ENCODE measurements around the gene CYP26C1. TPM values are rescaled to one million over a fixed set of nuclear protein-coding genes. Genes with fewer than 3 reads are reported as not detected.
A peak's percentile ranks its signal among the peaks of the same experiment; 100 is the strongest.

The CYP26C1 gene
- total and polyA plus RNA-seq, 7 experiments from 2014 or later: 0.10 to 0.38 (median 0.27) TPM; not detected in 2

DNA sequence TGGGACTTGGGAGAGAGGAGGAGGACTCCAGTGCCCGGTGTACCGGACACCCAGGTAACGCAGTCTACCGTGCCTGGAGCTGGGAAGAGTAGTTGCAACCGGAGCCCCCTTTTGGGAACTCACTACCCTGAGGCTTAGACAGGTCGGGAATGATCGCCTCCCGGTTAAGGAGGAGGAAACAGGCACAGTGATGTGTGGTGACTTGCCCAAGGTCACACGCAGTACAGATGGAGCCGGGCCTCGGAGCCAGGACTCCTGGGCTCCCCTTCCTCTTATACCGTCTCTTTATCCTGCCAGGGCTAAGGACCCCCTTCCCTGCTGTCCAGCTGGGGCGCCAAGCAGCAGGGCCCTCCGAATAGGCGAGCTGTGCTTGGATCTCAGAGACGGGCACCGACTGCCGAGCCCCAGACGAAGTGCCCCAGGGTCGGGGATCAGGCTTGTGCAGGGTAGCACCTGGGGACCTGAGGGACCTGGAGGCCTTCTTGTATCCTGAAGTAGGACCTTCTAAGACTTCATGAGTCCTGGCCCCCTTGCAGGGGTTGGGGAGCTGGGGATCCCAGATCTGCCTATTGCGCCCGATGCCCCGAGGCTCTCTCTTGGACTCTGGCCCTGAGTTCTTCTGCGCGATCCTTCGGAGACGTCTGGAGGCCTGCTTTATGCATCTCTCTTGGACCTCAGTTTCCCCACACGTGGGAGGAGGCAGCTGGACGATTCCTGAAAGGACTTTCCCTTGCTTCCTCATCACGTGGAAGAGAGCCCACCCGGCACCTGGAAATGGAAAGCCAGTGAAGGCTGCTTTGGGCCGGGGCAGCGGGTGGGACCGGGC, 12.3 kb downstream of the CYP26C1 start:
- H3K27ac ChIP-seq (ENCODE audit: low read depth, low read length): no peak overlapping the region
- Mint-ChIP-seq H3K27me3 (peaks cover 62 to 92% (median 70%) of the 10 kb centered on the region in 5 donors), H3K36me3 (peaks cover 0 to 1% (median 0%) of the 10 kb centered on the region in 5 donors), H3K4me1 (peaks cover 9 to 40% (median 24%) of the 10 kb centered on the region in 7 donors), H3K9me3 (peaks cover 0 to 3% (median 0%) of the 10 kb centered on the region in 11 donors), H3K4me3 (peak overlapping the region in 7 of 10 donors; percentile 53 to 81 (median 67)), H3K27ac (no peak overlapping the region)
- intact Hi-C loops (cut with micrococcal nuclease): loop anchor here in 1 of 2 donors (5.0 kb wide), 2 partner anchors 186 to 381 kb away; no protein-coding TSS in a partner anchor
- POLR2A ChIA-PET: no interaction called here
- CTCF ChIA-PET: no interaction called here
- H3K4me3 ChIP-seq (ENCODE audit: low read length): no peak overlapping the region
- H3K27me3 ChIP-seq (ENCODE audit: control insufficient read depth in 2 of 2, insufficient read depth in 2 of 2, low read length in 2 of 2): peaks cover 0 to 7% of the 10 kb centered on the region in 2 donors
- no peak for DNase-seq
- no peaks in the 10 kb centered on the region for H3K9me3 ChIP-seq (ENCODE audit: control insufficient read depth in 2 of 3, low read length in 3 of 3)
- no peak for ATAC-seq
- no peaks in the 10 kb centered on the region for H3K36me3 ChIP-seq (ENCODE audit: control insufficient read depth in 2 of 3, insufficient read depth in 3 of 3, low read length in 3 of 3)
- H3K4me1 ChIP-seq (ENCODE audit: control insufficient read depth in 2 of 2, insufficient read depth in 2 of 2, low read length in 2 of 2): no peaks in the 10 kb centered on the region

DNA sequence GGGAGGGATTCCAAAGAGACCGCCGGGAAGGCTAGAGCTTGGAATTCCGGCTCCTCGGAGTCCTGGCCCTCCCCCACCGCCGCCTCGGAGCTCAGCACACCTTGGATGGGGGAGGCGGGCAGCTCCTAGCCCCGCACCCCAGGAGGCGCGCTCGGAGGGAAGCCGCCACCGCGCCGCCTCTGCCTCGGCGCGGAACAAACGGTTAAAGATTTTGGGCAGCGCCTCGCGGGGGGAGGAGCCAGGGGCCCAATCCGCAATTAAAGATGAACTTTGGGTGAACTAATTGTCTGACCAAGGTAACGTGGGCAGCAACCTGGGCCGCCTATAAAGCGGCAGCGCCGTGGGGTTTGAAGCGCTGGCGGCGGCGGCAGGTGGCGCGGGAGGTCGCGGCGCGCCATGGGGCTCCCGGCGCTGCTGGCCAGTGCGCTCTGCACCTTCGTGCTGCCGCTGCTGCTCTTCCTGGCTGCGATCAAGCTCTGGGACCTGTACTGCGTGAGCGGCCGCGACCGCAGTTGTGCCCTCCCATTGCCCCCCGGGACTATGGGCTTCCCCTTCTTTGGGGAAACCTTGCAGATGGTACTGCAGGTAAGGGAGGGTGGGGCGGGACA, 13.0 kb downstream of the CYP26C1 start, which contains the start of gene CYP26A1:
Gene CYP26A1 (plus strand): TSS at position 355 of the 608 bp plus-strand sequence. CDS start 42 bp downstream, at position 397.
- Mint-ChIP-seq H3K27ac (peak within 1 kb of the TSS in 1 of 9 donors; percentile 62), H3K4me1 (peaks cover 9 to 39% (median 21%) of the 10 kb centered on the region in 7 donors), H3K9me3 (peaks cover 0 to 3% (median 0%) of the 10 kb centered on the region in 11 donors), H3K4me3 (peak within 1 kb of the TSS in 9 of 10 donors; percentile 14 to 82 (median 59)), H3K27me3 (peaks cover 63 to 90% (median 69%) of the 10 kb centered on the region in 5 donors), H3K36me3 (peaks cover 0 to 1% (median 0%) of the 10 kb centered on the region in 5 donors)
- DNase-seq: peak in 1 of 9 donors; percentile 31
- Histone ChIP-seq H3K9me3 (ENCODE audit: control insufficient read depth in 2 of 3, low read length in 3 of 3) (no peaks in the 10 kb centered on the region), H3K27ac (ENCODE audit: low read depth, low read length) (no peak within 1 kb of the TSS), H3K4me3 (ENCODE audit: low read length) (no peak within 1 kb of the TSS), H3K4me1 (ENCODE audit: control insufficient read depth in 2 of 2, insufficient read depth in 2 of 2, low read length in 2 of 2) (no peaks in the 10 kb centered on the region), H3K27me3 (ENCODE audit: control insufficient read depth in 2 of 2, insufficient read depth in 2 of 2, low read length in 2 of 2) (peaks cover 0 to 7% of the 10 kb centered on the region in 2 donors), H3K36me3 (ENCODE audit: control insufficient read depth in 2 of 3, insufficient read depth in 3 of 3, low read length in 3 of 3) (no peaks in the 10 kb centered on the region)
- no peak for ATAC-seq
- intact Hi-C loops (cut with micrococcal nuclease): loop anchor here in 1 of 2 donors (5.0 kb wide), 2 partner anchors 186 to 381 kb away; no protein-coding TSS in a partner anchor
- CTCF ChIA-PET: no interaction called here
- POLR2A ChIA-PET: no interaction called here

DNA sequence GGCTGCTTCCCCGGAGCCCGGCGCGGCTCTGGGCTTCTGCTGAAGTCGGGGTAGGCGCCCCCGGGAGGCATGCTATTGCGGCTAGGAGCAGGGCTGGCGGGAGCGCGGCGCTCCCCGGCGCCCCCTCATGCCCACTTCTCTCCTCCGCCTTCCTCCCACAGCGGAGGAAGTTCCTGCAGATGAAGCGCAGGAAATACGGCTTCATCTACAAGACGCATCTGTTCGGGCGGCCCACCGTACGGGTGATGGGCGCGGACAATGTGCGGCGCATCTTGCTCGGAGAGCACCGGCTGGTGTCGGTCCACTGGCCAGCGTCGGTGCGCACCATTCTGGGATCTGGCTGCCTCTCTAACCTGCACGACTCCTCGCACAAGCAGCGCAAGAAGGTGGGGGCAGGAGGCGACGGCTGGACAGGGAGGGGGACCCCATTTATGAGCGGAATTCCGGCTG, 13.6 kb downstream of the CYP26C1 start:
- ATAC-seq (no peak), DNase-seq (peak in 1 of 9 donors; percentile 28)
- H3K4me3 Mint-ChIP-seq: peak overlapping the region in 9 of 10 donors; percentile 14 to 82 (median 58)
- peaks cover 0 to 3% (median 0%) of the 10 kb centered on the region in 11 donors for H3K9me3 Mint-ChIP-seq
- peak overlapping the region in 1 of 9 donors; percentile 62 for H3K27ac Mint-ChIP-seq
- POLR2A ChIA-PET: no interaction called here
- no peak overlapping the region for H3K27ac ChIP-seq (ENCODE audit: low read depth, low read length)
- H3K4me1 ChIP-seq (ENCODE audit: control insufficient read depth in 2 of 2, insufficient read depth in 2 of 2, low read length in 2 of 2): no peaks in the 10 kb centered on the region
- no peaks in the 10 kb centered on the region for H3K36me3 ChIP-seq (ENCODE audit: control insufficient read depth in 2 of 3, insufficient read depth in 3 of 3, low read length in 3 of 3)
- no peaks in the 10 kb centered on the region for H3K9me3 ChIP-seq (ENCODE audit: control insufficient read depth in 2 of 3, low read length in 3 of 3)
- peaks cover 58 to 88% (median 65%) of the 10 kb centered on the region in 5 donors for H3K27me3 Mint-ChIP-seq
- CTCF ChIA-PET: no interaction called here
- H3K36me3 Mint-ChIP-seq: peaks cover 0 to 1% (median 0%) of the 10 kb centered on the region in 5 donors
- peaks cover 9 to 39% (median 19%) of the 10 kb centered on the region in 7 donors for H3K4me1 Mint-ChIP-seq
- peaks cover 0 to 7% of the 10 kb centered on the region in 2 donors for H3K27me3 ChIP-seq (ENCODE audit: control insufficient read depth in 2 of 2, insufficient read depth in 2 of 2, low read length in 2 of 2)
- intact Hi-C loops (cut with micrococcal nuclease): loop anchor here in 1 of 2 donors (5.0 kb wide), 2 partner anchors 187 to 382 kb away; no protein-coding TSS in a partner anchor
- no peak overlapping the region for H3K4me3 ChIP-seq (ENCODE audit: low read length)

DNA sequence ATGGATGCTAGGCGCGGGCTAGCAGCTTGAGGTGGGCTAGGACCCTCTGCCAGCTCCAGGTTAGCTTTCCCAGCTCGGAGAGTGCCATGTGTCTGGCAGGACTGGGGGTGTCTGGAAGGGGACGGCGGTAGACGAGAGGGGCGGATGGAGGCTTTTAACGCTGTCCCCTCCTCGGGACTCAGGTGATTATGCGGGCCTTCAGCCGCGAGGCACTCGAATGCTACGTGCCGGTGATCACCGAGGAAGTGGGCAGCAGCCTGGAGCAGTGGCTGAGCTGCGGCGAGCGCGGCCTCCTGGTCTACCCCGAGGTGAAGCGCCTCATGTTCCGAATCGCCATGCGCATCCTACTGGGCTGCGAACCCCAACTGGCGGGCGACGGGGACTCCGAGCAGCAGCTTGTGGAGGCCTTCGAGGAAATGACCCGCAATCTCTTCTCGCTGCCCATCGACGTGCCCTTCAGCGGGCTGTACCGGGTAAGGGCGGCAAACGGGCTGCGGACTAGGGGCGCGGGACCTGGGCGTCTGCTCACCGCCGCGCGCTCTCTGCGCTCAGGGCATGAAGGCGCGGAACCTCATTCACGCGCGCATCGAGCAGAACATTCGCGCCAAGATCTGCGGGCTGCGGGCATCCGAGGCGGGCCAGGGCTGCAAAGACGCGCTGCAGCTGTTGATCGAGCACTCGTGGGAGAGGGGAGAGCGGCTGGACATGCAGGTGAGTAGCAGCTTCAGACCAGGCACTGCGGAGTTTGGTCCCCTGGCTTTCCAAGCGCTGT, 14.2 kb downstream of the CYP26C1 start:
- H3K9me3 Mint-ChIP-seq: peaks cover 0 to 1% (median 0%) of the 10 kb centered on the region in 11 donors
- ChIA-PET POLR2A (no interaction called here), CTCF (no interaction called here)
- Histone ChIP-seq H3K27me3 (ENCODE audit: control insufficient read depth in 2 of 2, insufficient read depth in 2 of 2, low read length in 2 of 2) (peaks cover 0 to 7% of the 10 kb centered on the region in 2 donors), H3K36me3 (ENCODE audit: control insufficient read depth in 2 of 3, insufficient read depth in 3 of 3, low read length in 3 of 3) (no peaks in the 10 kb centered on the region), H3K4me3 (ENCODE audit: low read length) (no peak overlapping the region), H3K27ac (ENCODE audit: low read depth, low read length) (no peak overlapping the region), H3K9me3 (ENCODE audit: control insufficient read depth in 2 of 3, low read length in 3 of 3) (no peaks in the 10 kb centered on the region), H3K4me1 (ENCODE audit: control insufficient read depth in 2 of 2, insufficient read depth in 2 of 2, low read length in 2 of 2) (no peaks in the 10 kb centered on the region)
- peaks cover 0 to 1% (median 0%) of the 10 kb centered on the region in 5 donors for H3K36me3 Mint-ChIP-seq
- no peak for DNase-seq
- no peak for ATAC-seq
- H3K27ac Mint-ChIP-seq: peak overlapping the region in 1 of 9 donors; percentile 62
- peaks cover 9 to 39% (median 19%) of the 10 kb centered on the region in 7 donors for H3K4me1 Mint-ChIP-seq
- intact Hi-C loops (cut with micrococcal nuclease): loop anchor here in 1 of 2 donors (5.0 kb wide), 2 partner anchors 187 to 382 kb away; no protein-coding TSS in a partner anchor
- H3K27me3 Mint-ChIP-seq: peaks cover 60 to 91% (median 68%) of the 10 kb centered on the region in 5 donors
- peak overlapping the region in 9 of 10 donors; percentile 14 to 82 (median 58) for H3K4me3 Mint-ChIP-seq

DNA sequence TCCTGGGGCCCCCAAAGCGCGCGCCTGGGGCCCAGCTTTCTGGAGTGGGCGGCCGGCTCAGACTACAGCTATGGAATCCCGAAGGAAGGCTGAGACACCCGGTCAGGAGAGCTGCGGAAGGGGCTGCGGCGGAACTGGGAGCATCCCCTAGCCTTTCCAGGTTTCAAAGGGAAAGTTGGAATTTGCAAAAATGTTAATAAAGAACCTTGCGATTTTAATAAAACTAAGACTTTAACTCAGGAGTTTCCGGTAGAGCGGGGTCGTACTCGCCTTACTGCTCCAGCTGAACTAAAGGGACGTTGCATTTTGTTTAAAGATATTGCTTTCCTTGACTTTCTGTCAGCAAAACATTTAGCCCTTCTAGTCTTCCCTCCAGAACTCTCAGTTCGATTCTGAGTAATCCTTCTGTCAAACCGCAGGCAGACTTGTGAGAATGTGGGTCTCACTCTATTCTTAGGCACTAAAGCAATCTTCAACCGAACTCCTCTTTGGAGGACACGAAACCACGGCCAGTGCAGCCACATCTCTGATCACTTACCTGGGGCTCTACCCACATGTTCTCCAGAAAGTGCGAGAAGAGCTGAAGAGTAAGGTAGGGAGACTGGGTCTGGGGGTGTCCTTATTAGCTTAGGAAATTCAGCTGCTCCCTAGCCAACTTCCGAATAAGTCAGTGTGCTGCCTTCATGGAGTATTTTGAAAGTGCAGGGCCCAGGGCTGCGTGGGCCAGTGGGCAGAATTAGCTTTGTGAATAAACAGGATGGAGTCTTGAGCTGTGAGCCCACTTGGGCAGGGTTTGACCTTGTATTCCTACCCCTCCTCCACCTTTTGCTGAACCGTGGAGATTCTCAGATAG, 15.0 kb downstream of the CYP26C1 start:
- POLR2A ChIA-PET: no interaction called here
- Mint-ChIP-seq H3K36me3 (peaks cover 0 to 1% (median 0%) of the 10 kb centered on the region in 5 donors), H3K9me3 (peaks cover 0 to 1% (median 0%) of the 10 kb centered on the region in 11 donors), H3K4me1 (peaks cover 15 to 42% (median 22%) of the 10 kb centered on the region in 7 donors), H3K27me3 (peaks cover 59 to 88% (median 67%) of the 10 kb centered on the region in 5 donors), H3K4me3 (peak overlapping the region in 4 of 10 donors; percentile 3 to 81 (median 22)), H3K27ac (no peak overlapping the region)
- no peaks in the 10 kb centered on the region for H3K4me1 ChIP-seq (ENCODE audit: control insufficient read depth in 2 of 2, insufficient read depth in 2 of 2, low read length in 2 of 2)
- H3K27ac ChIP-seq (ENCODE audit: low read depth, low read length): no peak overlapping the region
- DNase-seq (no peak), ATAC-seq (no peak)
- no peaks in the 10 kb centered on the region for H3K36me3 ChIP-seq (ENCODE audit: control insufficient read depth in 2 of 3, insufficient read depth in 3 of 3, low read length in 3 of 3)
- H3K27me3 ChIP-seq (ENCODE audit: control insufficient read depth in 2 of 2, insufficient read depth in 2 of 2, low read length in 2 of 2): peaks cover 0 to 3% of the 10 kb centered on the region in 2 donors
- no peak overlapping the region for H3K4me3 ChIP-seq (ENCODE audit: low read length)
- H3K9me3 ChIP-seq (ENCODE audit: control insufficient read depth in 2 of 3, low read length in 3 of 3): no peaks in the 10 kb centered on the region
- intact Hi-C loops (cut with micrococcal nuclease): no loop called here
- CTCF ChIA-PET: interaction anchor here (0.5 kb wide), 1 partner anchor 452 kb away, joined by 3 read pairs; no protein-coding TSS in a partner anchor

All from naive thymus-derived CD4-positive, alpha-beta T cell (primary cell).